ENCODE measurements around the gene SLC6A19.

DNA sequence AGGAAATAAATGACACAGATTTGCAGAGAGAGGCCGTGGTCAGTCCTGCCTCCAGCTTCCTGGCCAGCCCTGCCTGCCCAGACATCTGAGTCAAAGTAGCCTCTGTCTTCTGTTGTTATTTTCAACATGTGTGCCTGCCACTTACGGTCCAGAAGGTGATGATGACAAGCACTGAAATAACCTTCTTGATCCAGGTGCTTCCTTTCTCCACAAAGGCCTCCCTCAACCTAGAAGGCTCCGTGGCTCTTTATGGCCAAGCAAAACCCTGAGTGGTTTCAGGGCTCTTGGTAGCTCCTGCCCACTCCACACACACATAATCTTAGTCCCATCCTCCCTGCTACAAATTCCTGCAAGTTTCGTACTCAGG, 34.1 kb upstream of the SLC6A19 start:
- no peak for TF ChIP-seq CTCF (IDR thresholded peaks at IDR 0.05)
- TF ChIP-seq POLR2A (IDR thresholded peaks at IDR 0.05), result no peak
